Natural killer cell (primary cell): ENCODE measurements around the gene CEP43. TPM values are rescaled to one million over a fixed set of nuclear protein-coding genes. Genes with fewer than 3 reads are reported as not detected.

Experiments
- ATAC-seq, 3 donors: fragments of 150-1000 bp in 2 of 3; fragments of 200-7000 bp in 1 of 3; cut with Tn5 transposase; 1 replicate in 1 of 3; 2 replicates in 2 of 3; pipeline ENCODE4 v1.10.0; 2021; ENCODE audit warnings: mild to moderate bottlenecking in 2 of 3, moderate library complexity in 2 of 3
- DNase-seq, 2 donors: peaks; one replicate each; pipeline versions ENCODE4 v3.0.0 to v3.0.0-alpha.2; 2013 to 2021; ENCODE audit warnings: mixed read lengths in 1 of 2
- H3K27ac ChIP-seq: one replicate; pipeline ENCODE4 v1.5.1; 2013; ENCODE audit warnings: mild to moderate bottlenecking, low read length
- H3K27me3 ChIP-seq: one replicate; pipeline ENCODE4 v1.6.1; 2013; ENCODE audit warnings: low read length; ENCODE audit not compliant: control insufficient read depth, insufficient read depth
- H3K36me3 ChIP-seq: one replicate; pipeline ENCODE4 v1.6.1; 2013; ENCODE audit warnings: low read length; ENCODE audit not compliant: control insufficient read depth, insufficient read depth
- H3K4me1 ChIP-seq: one replicate; pipeline ENCODE4 v1.6.1; 2013; ENCODE audit warnings: low read length; ENCODE audit not compliant: control insufficient read depth, insufficient read depth
- H3K4me3 ChIP-seq: one replicate; pipeline ENCODE4 v1.5.1; 2013; ENCODE audit warnings: low read length
- H3K9me3 ChIP-seq: one replicate; pipeline ENCODE4 v1.6.1; 2013; ENCODE audit warnings: low read length; ENCODE audit not compliant: control insufficient read depth, insufficient read depth
- H3K27ac Mint-ChIP-seq, 2 donors: one replicate each; pipeline ENCODE4 v1.8.0; 2022; ENCODE audit warnings: mild to moderate bottlenecking in 2 of 2, mixed read lengths in 2 of 2, moderate library complexity in 1 of 2
- H3K27me3 Mint-ChIP-seq, 2 donors: one replicate each; pipeline ENCODE4 v1.8.0; 2022; ENCODE audit warnings: low read depth in 2 of 2, mixed read lengths in 2 of 2
- H3K36me3 Mint-ChIP-seq: one replicate; pipeline ENCODE4 v1.8.0; 2022; ENCODE audit warnings: mixed read lengths
- H3K4me1 Mint-ChIP-seq, 2 donors: one replicate each; pipeline ENCODE4 v1.8.0; 2022; ENCODE audit warnings: mixed read lengths in 2 of 2
- H3K4me3 Mint-ChIP-seq: one replicate; pipeline ENCODE4 v1.8.0; 2022; ENCODE audit warnings: mild to moderate bottlenecking, moderate library complexity, mixed read lengths
- H3K9me3 Mint-ChIP-seq, 2 donors: one replicate each; pipeline ENCODE4 v1.8.0; 2022; ENCODE audit warnings: mixed read lengths in 2 of 2
- CTCF ChIP-seq: fragments of 200-600 bp; IDR thresholded peaks from one replicate; pipeline ENCODE4 v1.8.0; 2022; ENCODE audit warnings: antibody characterized with exemption
- WGBS: methylation state at CpG from one replicate; pipeline ENCODE4 v1.1.7; 2013; ENCODE audit warnings: missing lambda C conversion rate; ENCODE audit not compliant: insufficient coverage; 5-methylcytosine and 5-hydroxymethylcytosine counted together
- intact Hi-C: fragments of 100-400 bp; cut with micrococcal nuclease; formaldehyde crosslinking; loops from one replicate; pipeline ENCODE4 v1.14.2; 2022
- total RNA-seq, 4 donors: library from RNA; stranded (reverse); fragments of 120-200 nt in 1 of 4; gene quantifications; one replicate each; pipeline versions ENCODE4 v1.2.3 to v1.2.4, GENCODE V29; 2013 to 2022

The CEP43 gene
- total RNA-seq, 3 donors from 2014 or later (not counting 1 experiment from before 2014, with no cell fraction given) = 13.5 to 17.0 (median 15.4) TPM

GRCh38 chr6:167013946-167014345, 14.7 kb downstream of the CEP43 start:
- H3K27ac ChIP-seq = no peak overlapping the region
- H3K4me1 ChIP-seq = no peaks in the 10 kb centered on the region
- H3K27me3 Mint-ChIP-seq = no peaks in the 10 kb centered on the region
- H3K27ac Mint-ChIP-seq = no peak overlapping the region
- H3K9me3 Mint-ChIP-seq = no peaks in the 10 kb centered on the region
- H3K36me3 Mint-ChIP-seq = no peaks in the 10 kb centered on the region
- H3K27me3 ChIP-seq = no peaks in the 10 kb centered on the region
- peaks cover 25% of the 10 kb centered on the region for H3K36me3 ChIP-seq
- H3K9me3 ChIP-seq = no peaks in the 10 kb centered on the region
- 100% methylated on average over 3 of the region's 4 CpGs for WGBS
- DNase-seq (no peak), ATAC-seq (no peak)
- TF ChIP-seq CTCF = no peak
- no peak overlapping the region for H3K4me3 Mint-ChIP-seq
- no peaks in the 10 kb centered on the region for H3K4me1 Mint-ChIP-seq
- H3K4me3 ChIP-seq = no peak overlapping the region
- intact Hi-C loops = no loop called here

GRCh38 chr6:167015302-167015701, 16.1 kb downstream of the CEP43 start:
- intact Hi-C loops = no loop called here
- no peak overlapping the region for H3K27ac Mint-ChIP-seq
- no peak for TF ChIP-seq CTCF
- no peaks in the 10 kb centered on the region for H3K9me3 Mint-ChIP-seq
- DNase-seq (no peak), ATAC-seq (no peak)
- H3K4me1 Mint-ChIP-seq = no peaks in the 10 kb centered on the region
- H3K4me3 Mint-ChIP-seq = no peak overlapping the region
- Histone ChIP-seq H3K27me3 (no peaks in the 10 kb centered on the region), H3K9me3 (no peaks in the 10 kb centered on the region), H3K4me1 (no peaks in the 10 kb centered on the region), H3K36me3 (peaks cover 27% of the 10 kb centered on the region), H3K27ac (no peak overlapping the region), H3K4me3 (no peak overlapping the region)
- H3K36me3 Mint-ChIP-seq = no peaks in the 10 kb centered on the region
- 97% methylated on average over 9 of the region's 9 CpGs for WGBS
- no peaks in the 10 kb centered on the region for H3K27me3 Mint-ChIP-seq

GRCh38 chr6:167020206-167020605, 21.0 kb downstream of the CEP43 start:
- no peak overlapping the region for H3K27ac ChIP-seq
- DNase-seq = no peak
- H3K4me1 ChIP-seq = no peaks in the 10 kb centered on the region
- no peaks in the 10 kb centered on the region for H3K9me3 Mint-ChIP-seq
- H3K4me3 ChIP-seq = no peak overlapping the region
- no peaks in the 10 kb centered on the region for H3K27me3 Mint-ChIP-seq
- no peak overlapping the region for H3K4me3 Mint-ChIP-seq
- no peaks in the 10 kb centered on the region for H3K4me1 Mint-ChIP-seq
- TF ChIP-seq CTCF = no peak
- no peak for ATAC-seq
- 92% methylated on average over 3 of the region's 3 CpGs for WGBS
- no peaks in the 10 kb centered on the region for H3K27me3 ChIP-seq
- no peaks in the 10 kb centered on the region for H3K36me3 Mint-ChIP-seq
- intact Hi-C loops = no loop called here
- H3K9me3 ChIP-seq = no peaks in the 10 kb centered on the region
- peaks cover 15% of the 10 kb centered on the region for H3K36me3 ChIP-seq
- H3K27ac Mint-ChIP-seq = no peak overlapping the region

- peaks cover 53% of the 10 kb centered on the region for H3K36me3 ChIP-seq
- H3K9me3 ChIP-seq = no peaks in the 10 kb centered on the region
- H3K27ac ChIP-seq = no peak overlapping the region
- DNase-seq (no peak), ATAC-seq (no peak)
- Mint-ChIP-seq H3K9me3 (no peaks in the 10 kb centered on the region), H3K4me3 (no peak overlapping the region), H3K27ac (no peak overlapping the region), H3K36me3 (peaks cover 7% of the 10 kb centered on the region), H3K4me1 (no peaks in the 10 kb centered on the region), H3K27me3 (no peaks in the 10 kb centered on the region)
- no peaks in the 10 kb centered on the region for H3K27me3 ChIP-seq
- WGBS = 98% methylated on average over 2 of the region's 3 CpGs
- no peak for TF ChIP-seq CTCF
- no peak overlapping the region for H3K4me3 ChIP-seq
- intact Hi-C loops = no loop called here
- H3K4me1 ChIP-seq = no peaks in the 10 kb centered on the region
Observed at GRCh38 chr6:167027308-167027707, 28.1 kb downstream of the CEP43 start.
